HepG2 (cell line): ENCODE measurements around the gene ZNF860. TPM values are rescaled to one million over a fixed set of nuclear protein-coding genes. Genes with fewer than 3 reads are reported as not detected.

Experiments
- ATAC-seq: fragments of 200-7000 bp; cut with Tn5 transposase; 3 replicates; pipeline ENCODE4 v1.9.1; 2020; ENCODE audit warnings: mild to moderate bottlenecking, moderate library complexity
- BruUV-seq: library from RNA; stranded (reverse); fragments of 400-500 nt; replicated peaks from 2 replicates; lab custom pipeline; 2021; lab: Mats Ljungman, UMichigan
- CTCF ChIA-PET: fragments of 300-600 bp; formaldehyde crosslinking; extraction: SDS; loops from one replicate; lab custom pipeline; 2021; ENCODE audit warnings: low total read pairs, inconsistent platforms, low intra/inter-chr PET ratio; lab: Yijun Ruan, JAX
- POLR2A ChIA-PET: fragments of 350-600 bp; sonication (Branson Sonifier 250); formaldehyde crosslinking; loops from one replicate; lab custom pipeline; 2020; ENCODE audit warnings: antibody characterized with exemption, inconsistent platforms; lab: Yijun Ruan, JAX
- DNase-seq: peaks from one replicate; pipeline ENCODE4 v3.0.0-alpha.2; 2015; ENCODE audit warnings: low spot score
- FAIRE-seq: peaks from 3 replicates; lab custom pipeline; 2011; peaks lifted over from hg19 to GRCh38; lab: Jason Lieb, UNC
- H2AFZ ChIP-seq: one replicate; pipeline ENCODE4 v1.6.1; 2011; ENCODE audit warnings: low read length, inconsistent platforms
- H3K27ac ChIP-seq: fragments of 300-600 bp; 3 replicates; pipeline ENCODE4 v1.8.0; 2011; ENCODE audit warnings: mixed run types, mild to moderate bottlenecking, mixed read lengths, low read length, inconsistent platforms; ENCODE audit not compliant: insufficient read depth; ENCODE audit errors: extremely low read length
- H3K27me3 ChIP-seq, 2 experiments: fragments of 200-600 bp in 1 of 2; 2 replicates in 1 of 2; 3 replicates in 1 of 2; pipeline versions ENCODE4 v1.6.0 to v1.8.0; 2011; ENCODE audit warnings: low read length in 2 of 2, mild to moderate bottlenecking in 2 of 2, moderate library complexity in 2 of 2, inconsistent platforms in 1 of 2; ENCODE audit not compliant: insufficient read depth in 2 of 2, control insufficient read depth in 1 of 2
- H3K36me3 ChIP-seq, 2 experiments: fragments of 200-600 bp in 1 of 2; replicated peaks in 1 of 2; 2 replicates in 1 of 2; 3 replicates in 1 of 2; pipeline versions ENCODE4 v1.5.1 to v1.8.0; 2011; ENCODE audit warnings: low read length in 2 of 2, inconsistent platforms in 1 of 2; ENCODE audit not compliant: insufficient read depth in 2 of 2, control insufficient read depth in 1 of 2
- H3K4me1 ChIP-seq: 2 replicates; pipeline ENCODE4 v1.5.1; 2012; ENCODE audit warnings: low read length, inconsistent platforms; ENCODE audit not compliant: insufficient read depth
- H3K4me2 ChIP-seq: 2 replicates; pipeline ENCODE4 v1.6.0; 2011; ENCODE audit warnings: low read depth, low read length, inconsistent platforms
- H3K4me3 ChIP-seq, 3 experiments: fragments of 200-600 bp in 1 of 3; sonication (generic), shearing (Covaris generic) in 1 of 3; replicated peaks in 1 of 3; 2 replicates each; pipeline ENCODE4 v1.5.1; 2011 to 2016; ENCODE audit warnings: low read length in 3 of 3, inconsistent platforms in 2 of 3, low read depth in 2 of 3, mild to moderate bottlenecking in 2 of 3, control low read depth in 1 of 3, mixed read lengths in 1 of 3; ENCODE audit not compliant: insufficient read depth in 1 of 3
- H3K79me2 ChIP-seq: one replicate; pipeline ENCODE4 v1.6.1; 2011; ENCODE audit warnings: low read length, inconsistent platforms; ENCODE audit not compliant: insufficient read depth
- H3K9ac ChIP-seq: 2 replicates; pipeline ENCODE4 v1.6.0; 2011; ENCODE audit warnings: mild to moderate bottlenecking, low read depth, low read length, inconsistent platforms; ENCODE audit not compliant: insufficient read depth
- H3K9me3 ChIP-seq: 2 replicates; pipeline ENCODE4 v1.5.1; 2012; ENCODE audit warnings: mild to moderate bottlenecking, low read length
- H4K20me1 ChIP-seq: 2 replicates; pipeline ENCODE4 v1.6.0; 2011; ENCODE audit warnings: inconsistent platforms, mild to moderate bottlenecking, low read length, moderate library complexity; ENCODE audit not compliant: insufficient read depth
- FLYWCH1 ChIP-seq: sonication (generic); formaldehyde crosslinking; IDR thresholded peaks from 2 replicates; pipeline ENCODE4 v1.8.1; 2023; ENCODE audit warnings: mild to moderate bottlenecking, missing genetic modification reagents
- FOSL2 ChIP-seq: sonication (generic); formaldehyde crosslinking; IDR thresholded peaks from 2 replicates; pipeline ENCODE4 v1.4.0; 2020; ENCODE audit warnings: missing genetic modification reagents
- KDM6A ChIP-seq: IDR thresholded peaks from 2 replicates; pipeline ENCODE4 v1.6.1; 2016; ENCODE audit warnings: low read depth
- KLF13 ChIP-seq: sonication (generic); formaldehyde crosslinking; IDR thresholded peaks from 2 replicates; pipeline ENCODE4 v1.4.0; 2020; ENCODE audit warnings: mild to moderate bottlenecking, missing genetic modification reagents
- NCOA1 ChIP-seq: sonication (generic); formaldehyde crosslinking; IDR thresholded peaks from 2 replicates; pipeline ENCODE4 v1.9.0; 2021; ENCODE audit warnings: missing genetic modification reagents
- RAD51 ChIP-seq: fragments of 450-650 bp; IDR thresholded peaks from 2 replicates; pipeline ENCODE4 v1.6.1; 2016; ENCODE audit warnings: borderline replicate concordance
- SETDB1 ChIP-seq: sonication (generic); formaldehyde crosslinking; IDR thresholded peaks from 2 replicates; pipeline ENCODE4 v1.5.1; 2020; ENCODE audit warnings: missing genetic modification reagents, mild to moderate bottlenecking, borderline replicate concordance
- STAT5B ChIP-seq: sonication (generic); formaldehyde crosslinking; IDR thresholded peaks from 2 replicates; pipeline ENCODE4 v1.4.0; 2020; ENCODE audit warnings: missing genetic modification reagents
- ZBTB3 ChIP-seq: sonication (generic); formaldehyde crosslinking; IDR thresholded peaks from 2 replicates; pipeline ENCODE4 v1.4.0; 2020; ENCODE audit warnings: low read depth, mild to moderate bottlenecking, moderate library complexity, missing genetic modification reagents, borderline replicate concordance
- ZBTB42 ChIP-seq: sonication (generic); formaldehyde crosslinking; IDR thresholded peaks from 2 replicates; pipeline ENCODE4 v1.5.0; 2020; ENCODE audit warnings: mild to moderate bottlenecking, missing genetic modification reagents
- ZFP36 ChIP-seq: fragments of 150-350 bp; IDR thresholded peaks from 2 replicates; pipeline ENCODE4 v1.6.1; 2018; ENCODE audit warnings: borderline replicate concordance, low read length, low read depth; ENCODE audit not compliant: partially characterized antibody
- ZFP36L2 ChIP-seq: sonication (generic); formaldehyde crosslinking; IDR thresholded peaks from 2 replicates; pipeline ENCODE4 v1.4.0; 2020; ENCODE audit warnings: missing genetic modification reagents
- ZHX2 ChIP-seq, 2 experiments: sonication (generic) in 1 of 2; formaldehyde crosslinking in 1 of 2; IDR thresholded peaks; 2 replicates each; pipeline versions ENCODE4 v1.6.1 to v1.9.0; 2014 to 2022; ENCODE audit warnings: antibody characterized with exemption in 1 of 2, borderline replicate concordance in 1 of 2, inconsistent platforms in 1 of 2, low read depth in 1 of 2, missing genetic modification reagents in 1 of 2
- ZNF274 ChIP-seq: sonication (generic); formaldehyde crosslinking; IDR thresholded peaks from 2 replicates; pipeline ENCODE4 v1.5.1; 2020; ENCODE audit warnings: mild to moderate bottlenecking, missing genetic modification reagents
- ZNF572 ChIP-seq: sonication (generic); formaldehyde crosslinking; IDR thresholded peaks from 2 replicates; pipeline ENCODE4 v1.5.1; 2020; ENCODE audit warnings: mild to moderate bottlenecking, missing genetic modification reagents
- ZSCAN21 ChIP-seq: sonication (generic); formaldehyde crosslinking; IDR thresholded peaks from 2 replicates; pipeline ENCODE4 v1.8.0; 2022; ENCODE audit warnings: mild to moderate bottlenecking, missing genetic modification reagents, moderate library complexity, borderline replicate concordance
- WGBS: methylation state at CpG from one replicate; pipeline ENCODE4 v1.1.6; 2017; ENCODE audit warnings: low lambda C conversion rate; 5-methylcytosine and 5-hydroxymethylcytosine counted together
- in situ Hi-C: cut with HindIII; loops from 2 replicates; pipeline ENCODE4 v1.10.0; 2017; ENCODE audit warnings: low pct_unique_long_range_greater_than_20kb; ENCODE audit not compliant: extremely low pct_ligation_motif_present
- intact Hi-C: fragments of 100-400 bp; cut with micrococcal nuclease; formaldehyde crosslinking; loops from one replicate; pipeline ENCODE4 v1.10.0; 2022; ENCODE audit not compliant: unreplicated experiment
- polyA plus RNA-seq, 8 experiments: library from polyadenylated mRNA; depleted of rRNA in 3 of 8; stranded (reverse) in 7 of 8; unstranded in 1 of 8; fragments of >200 nt; fragmentation: Illumina TruSeq in 4 of 8; extraction: Trizol in 4 of 8; gene quantifications; 2 replicates each; pipeline versions ENCODE4 v1.2.1 to v1.2.3, GENCODE V29; 2011 to 2016; ENCODE audit warnings: low read depth in 4 of 8, missing spikeins in 1 of 8, mixed read lengths in 1 of 8; ENCODE audit not compliant: insufficient read depth in 1 of 8
- total RNA-seq, 5 experiments: library from RNA; depleted of rRNA; stranded (reverse); fragments of >200 nt; fragmentation: Illumina TruSeq; extraction: Trizol; gene quantifications; 2 replicates each; pipeline ENCODE4 v1.2.3, GENCODE V29; 2016; ENCODE audit warnings: low read depth in 1 of 5

Gene ZNF860
- total and polyA plus RNA-seq, 2 of the 13 experiments (the other 11 are each of a cell fraction or from before 2014, with no cell fraction given): 0.55 to 0.73 TPM

- no peak for FAIRE-seq
- no peak overlapping the region for H3K4me3 ChIP-seq
- H2AFZ ChIP-seq: no peak overlapping the region
- no peaks in the 10 kb centered on the region for H3K36me3 ChIP-seq
- TF ChIP-seq STAT5B (no peak), KLF13 (CRISPR knock-in tag) (no peak), ZFP36L2 (CRISPR knock-in tag) (no peak), ZSCAN21 (CRISPR knock-in tag) (no peak), RAD51 (no peak), ZFP36 (no peak), SETDB1 (CRISPR knock-in tag) (no peak), FLYWCH1 (CRISPR knock-in tag) (no peak), NCOA1 (CRISPR knock-in tag) (no peak), ZBTB3 (no peak)
- TF ChIP-seq, all 625 proteins: peak for 0
- ChIA-PET CTCF (no interaction called here), POLR2A (no interaction called here)
- H3K27ac ChIP-seq: no peak overlapping the region
- H3K4me2 ChIP-seq: no peak overlapping the region
- no peak for ATAC-seq
- intact Hi-C loops (no loop called here), in situ Hi-C loops (no loop called here)
- WGBS: 21% methylated on average over 3 of the region's 3 CpGs
- no peak overlapping the region for H3K9ac ChIP-seq
- peaks cover 19% of the 10 kb centered on the region for H3K4me1 ChIP-seq
- no TSS peak for BruUV-seq
- DNase-seq: no peak
- H4K20me1 ChIP-seq: no peaks in the 10 kb centered on the region
- H3K79me2 ChIP-seq: no peaks in the 10 kb centered on the region
- no peaks in the 10 kb centered on the region for H3K9me3 ChIP-seq
- no peaks in the 10 kb centered on the region for H3K27me3 ChIP-seq
These were observed 40.2 kb downstream of the ZNF860 start for GRCh38 chr3:32021748-32022147.

- DNase-seq (no peak), FAIRE-seq (no peak), ATAC-seq (no peak)
- intact Hi-C loops (no loop called here), in situ Hi-C loops (no loop called here)
- Histone ChIP-seq H3K36me3 (no peaks in the 10 kb centered on the region), H2AFZ (no peak overlapping the region), H3K9ac (no peak overlapping the region), H3K79me2 (no peaks in the 10 kb centered on the region), H3K4me3 (no peak overlapping the region), H3K4me2 (no peak overlapping the region), H3K27me3 (no peaks in the 10 kb centered on the region), H4K20me1 (no peaks in the 10 kb centered on the region), H3K4me1 (peaks cover 19% of the 10 kb centered on the region), H3K27ac (no peak overlapping the region), H3K9me3 (no peaks in the 10 kb centered on the region)
- ChIA-PET CTCF (no interaction called here), POLR2A (no interaction called here)
- BruUV-seq: no TSS peak
- WGBS: 16% methylated on average over 2 of the region's 2 CpGs
- no peak for TF ChIP-seq KDM6A (CRISPR knock-in tag)
- TF ChIP-seq ZHX2 (IDR thresholded peaks at IDR 0.05; ENCODE audit: low read depth): no peak
- TF ChIP-seq ZHX2 (CRISPR knock-in tag; IDR thresholded peaks at IDR 0.05; ENCODE audit: borderline replicate concordance): no peak
- TF ChIP-seq ZNF572 (CRISPR knock-in tag): no peak
- TF ChIP-seq FOSL2 (CRISPR knock-in tag): no peak
- no peak for TF ChIP-seq ZBTB42 (CRISPR knock-in tag)
- no peak for TF ChIP-seq ZNF274 (CRISPR knock-in tag)
These were observed 41.4 kb downstream of the ZNF860 start for GRCh38 chr3:32022947-32023346.
